HepG2 (cell line): ENCODE results near the gene ATG2A. TPM values are rescaled to one million over a fixed set of nuclear protein-coding genes. Genes with fewer than 3 reads are reported as not detected.

Experiments
- ARNT2 ChIP-seq: sonication (generic); formaldehyde crosslinking; IDR thresholded peaks from 2 replicates; pipeline ENCODE4 v1.8.0; 2022; ENCODE audit warnings: mild to moderate bottlenecking, low read depth, missing genetic modification reagents, moderate library complexity
- ATRX ChIP-seq: sonication (generic); formaldehyde crosslinking; IDR thresholded peaks from 2 replicates; pipeline ENCODE4 v1.4.0; 2020; ENCODE audit warnings: missing genetic modification reagents, borderline replicate concordance
- BHLHE40 ChIP-seq: IDR thresholded peaks from 2 replicates; pipeline ENCODE4 v1.6.1; 2011; ENCODE audit warnings: low read length, improper control_type of control experiment
- CAMTA2 ChIP-seq: sonication (generic); formaldehyde crosslinking; IDR thresholded peaks from 2 replicates; pipeline ENCODE4 v1.4.0; 2020; ENCODE audit warnings: mild to moderate bottlenecking, missing genetic modification reagents, borderline replicate concordance
- CBX2 ChIP-seq, 2 experiments: fragments of 200-600 bp in 1 of 2; sonication (generic); formaldehyde crosslinking in 1 of 2; IDR thresholded peaks; 2 replicates each; pipeline versions ENCODE4 v1.7.0 to v1.8.1; 2018 to 2022; ENCODE audit warnings: low read depth in 2 of 2, low read length in 1 of 2, mild to moderate bottlenecking in 1 of 2, missing genetic modification reagents in 1 of 2
- EEA1 ChIP-seq: sonication (generic); formaldehyde crosslinking; IDR thresholded peaks from 2 replicates; pipeline ENCODE4 v1.5.1; 2020; ENCODE audit warnings: mild to moderate bottlenecking, missing genetic modification reagents, borderline replicate concordance
- FOXM1 ChIP-seq: sonication (generic); formaldehyde crosslinking; IDR thresholded peaks from 2 replicates; pipeline ENCODE4 v1.5.0; 2020; ENCODE audit warnings: missing genetic modification reagents
- GATA4 ChIP-seq: sonication (generic); IDR thresholded peaks from 2 replicates; pipeline ENCODE4 v1.6.1; 2016; ENCODE audit warnings: antibody characterized with exemption, low read depth, borderline replicate concordance
- HNRNPH1 ChIP-seq: fragments of 200-400 bp; formaldehyde crosslinking; optimal IDR thresholded peaks from 2 replicates; pipeline ENCODE3; 2017; ENCODE audit warnings: mild to moderate bottlenecking, low read depth, low read length
- TFAP4 ChIP-seq: sonication (generic); IDR thresholded peaks from 2 replicates; pipeline ENCODE4 v1.6.1; 2016; ENCODE audit warnings: low read depth, borderline replicate concordance
- ZBTB43 ChIP-seq: sonication (generic); formaldehyde crosslinking; conservative IDR thresholded peaks from 2 replicates; pipeline ENCODE4 v1.4.0; 2020; ENCODE audit warnings: missing genetic modification reagents
- ZC3H13 ChIP-seq: sonication (generic); formaldehyde crosslinking; IDR thresholded peaks from 2 replicates; pipeline ENCODE4 v1.8.1; 2023; ENCODE audit warnings: mild to moderate bottlenecking, missing genetic modification reagents, moderate library complexity
- ZNF138 ChIP-seq: sonication (generic); formaldehyde crosslinking; IDR thresholded peaks from 2 replicates; pipeline ENCODE4 v1.5.0; 2020; ENCODE audit warnings: mild to moderate bottlenecking, low read depth, missing genetic modification reagents
- ZNF207 ChIP-seq: fragments of 450-650 bp; IDR thresholded peaks from 2 replicates; pipeline ENCODE4 v1.6.1; 2016; ENCODE audit warnings: antibody characterized with exemption, borderline replicate concordance
- ZNF468 ChIP-seq: sonication (generic); formaldehyde crosslinking; IDR thresholded peaks from 2 replicates; pipeline ENCODE4 v1.8.0; 2022; ENCODE audit warnings: mild to moderate bottlenecking, moderate library complexity, missing genetic modification reagents
- ZNF614 ChIP-seq: IDR thresholded peaks from 2 replicates; pipeline ENCODE4 v1.6.1; 2018; ENCODE audit warnings: missing biosample characterization, missing genetic modification reagents, inconsistent platforms, borderline replicate concordance
- ZNF644 ChIP-seq: IDR thresholded peaks from 2 replicates; pipeline ENCODE4 v1.6.1; 2016; ENCODE audit warnings: low read depth
- ZNF7 ChIP-seq: IDR thresholded peaks from 2 replicates; pipeline ENCODE4 v1.6.1; 2016; ENCODE audit warnings: missing biosample characterization, missing genetic modification reagents
- polyA plus RNA-seq, 8 experiments: library from polyadenylated mRNA; depleted of rRNA in 3 of 8; stranded (reverse) in 7 of 8; unstranded in 1 of 8; fragments of >200 nt; fragmentation: Illumina TruSeq in 4 of 8; extraction: Trizol in 4 of 8; gene quantifications; 2 replicates each; pipeline versions ENCODE4 v1.2.1 to v1.2.3, GENCODE V29; 2011 to 2016; ENCODE audit warnings: low read depth in 4 of 8, missing spikeins in 1 of 8, mixed read lengths in 1 of 8; ENCODE audit not compliant: insufficient read depth in 1 of 8
- total RNA-seq, 5 experiments: library from RNA; depleted of rRNA; stranded (reverse); fragments of >200 nt; fragmentation: Illumina TruSeq; extraction: Trizol; gene quantifications; 2 replicates each; pipeline ENCODE4 v1.2.3, GENCODE V29; 2016; ENCODE audit warnings: low read depth in 1 of 5
- TF ChIP-seq, protein P1 (sequence below): sonication (generic); formaldehyde crosslinking; IDR thresholded peaks from 2 replicates; pipeline ENCODE4 v1.8.0; 2022; ENCODE audit warnings: low read depth, missing genetic modification reagents
- TF ChIP-seq, protein P2 (sequence below): sonication (generic); formaldehyde crosslinking; conservative IDR thresholded peaks from 2 replicates; pipeline ENCODE4 v1.8.0; 2022; ENCODE audit warnings: missing genetic modification reagents
- TF ChIP-seq, protein P3 (sequence below): sonication (generic); formaldehyde crosslinking; IDR thresholded peaks from 2 replicates; pipeline ENCODE4 v1.8.0; 2022; ENCODE audit warnings: missing genetic modification reagents, mild to moderate bottlenecking, moderate library complexity, borderline replicate concordance

Gene ATG2A
- total and polyA plus RNA-seq, 2 of the 13 experiments (the other 11 are each of a cell fraction or from before 2014, with no cell fraction given) = 6.7 to 8.0 TPM

DNA sequence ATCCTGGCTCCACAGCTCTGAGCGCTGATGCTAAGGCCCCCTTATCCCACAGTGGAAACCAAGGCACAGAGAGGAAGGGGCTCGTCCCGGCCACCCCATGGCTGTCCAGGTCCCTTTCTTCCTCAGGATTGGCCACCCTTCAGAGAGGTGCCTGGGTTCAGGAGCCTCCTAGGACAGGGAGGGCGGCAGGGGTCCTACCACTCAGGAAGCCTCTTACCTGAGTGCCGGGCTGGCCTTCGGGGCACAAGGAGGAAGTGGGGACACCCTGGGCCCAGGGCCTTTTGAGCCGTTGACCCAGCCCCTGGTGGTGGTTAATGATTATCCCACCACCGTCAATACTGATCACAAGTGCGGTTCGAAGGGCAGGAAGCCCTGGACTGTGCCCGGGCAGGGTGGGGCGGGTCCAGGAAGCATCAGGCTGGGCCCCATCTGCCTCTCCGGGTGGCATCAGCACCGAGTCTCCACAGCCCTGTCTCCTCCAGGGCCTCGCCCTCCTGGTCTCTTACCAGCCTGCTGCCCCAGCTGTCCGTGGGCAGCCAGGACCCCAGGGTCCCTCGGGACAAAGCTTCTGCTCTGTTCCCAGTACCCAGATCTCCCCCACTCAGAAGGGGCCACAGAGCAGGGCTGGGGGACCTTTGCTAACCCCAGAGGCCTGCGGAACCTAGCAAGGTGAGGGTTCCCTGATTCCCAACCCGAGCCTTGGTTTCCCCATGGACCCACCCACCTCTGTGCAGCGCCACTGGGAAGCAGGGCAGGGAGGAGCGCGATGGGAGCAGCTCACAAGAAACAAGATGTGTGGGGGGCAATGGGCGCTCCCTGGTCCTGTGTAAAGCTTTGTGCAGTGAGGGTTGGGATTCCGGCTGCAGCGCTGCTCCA lies 23.6 kb downstream of the ATG2A start (continued):
- TF ChIP-seq, protein P1, sequence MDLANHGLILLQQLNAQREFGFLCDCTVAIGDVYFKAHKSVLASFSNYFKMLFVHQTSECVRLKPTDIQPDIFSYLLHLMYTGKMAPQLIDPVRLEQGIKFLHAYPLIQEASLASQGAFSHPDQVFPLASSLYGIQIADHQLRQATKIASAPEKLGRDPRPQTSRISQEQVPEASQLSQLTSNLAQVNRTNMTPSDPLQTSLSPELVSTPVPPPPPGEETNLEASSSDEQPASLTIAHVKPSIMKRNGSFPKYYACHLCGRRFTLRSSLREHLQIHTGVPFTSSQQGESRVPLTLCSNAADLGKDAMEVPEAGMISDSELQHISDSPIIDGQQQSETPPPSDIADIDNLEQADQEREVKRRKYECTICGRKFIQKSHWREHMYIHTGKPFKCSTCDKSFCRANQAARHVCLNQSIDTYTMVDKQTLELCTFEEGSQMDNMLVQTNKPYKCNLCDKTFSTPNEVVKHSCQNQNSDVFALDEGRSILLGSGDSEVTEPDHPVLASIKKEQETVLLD (CRISPR knock-in tag) = no peak
- no peak for TF ChIP-seq CBX2 (IDR thresholded peaks at IDR 0.05; ENCODE audit: low read depth, low read length)
- no peak for TF ChIP-seq CBX2 (CRISPR knock-in tag; IDR thresholded peaks at IDR 0.05; ENCODE audit: low read depth)
- TF ChIP-seq GATA4 = peak; percentile 76; the same call in 1 of the 2 replicates
- TF ChIP-seq TFAP4 = peak; percentile 77
- peak; percentile 49; the same call in 1 of the 2 replicates for TF ChIP-seq ZNF138 (CRISPR knock-in tag)
- peak; percentile 78; the same call in 1 of the 2 replicates for TF ChIP-seq ZC3H13 (CRISPR knock-in tag)
- no peak for TF ChIP-seq ZNF644
- TF ChIP-seq FOXM1 (CRISPR knock-in tag) = no peak
- TF ChIP-seq ZNF468 = no peak
- TF ChIP-seq, protein P2, sequence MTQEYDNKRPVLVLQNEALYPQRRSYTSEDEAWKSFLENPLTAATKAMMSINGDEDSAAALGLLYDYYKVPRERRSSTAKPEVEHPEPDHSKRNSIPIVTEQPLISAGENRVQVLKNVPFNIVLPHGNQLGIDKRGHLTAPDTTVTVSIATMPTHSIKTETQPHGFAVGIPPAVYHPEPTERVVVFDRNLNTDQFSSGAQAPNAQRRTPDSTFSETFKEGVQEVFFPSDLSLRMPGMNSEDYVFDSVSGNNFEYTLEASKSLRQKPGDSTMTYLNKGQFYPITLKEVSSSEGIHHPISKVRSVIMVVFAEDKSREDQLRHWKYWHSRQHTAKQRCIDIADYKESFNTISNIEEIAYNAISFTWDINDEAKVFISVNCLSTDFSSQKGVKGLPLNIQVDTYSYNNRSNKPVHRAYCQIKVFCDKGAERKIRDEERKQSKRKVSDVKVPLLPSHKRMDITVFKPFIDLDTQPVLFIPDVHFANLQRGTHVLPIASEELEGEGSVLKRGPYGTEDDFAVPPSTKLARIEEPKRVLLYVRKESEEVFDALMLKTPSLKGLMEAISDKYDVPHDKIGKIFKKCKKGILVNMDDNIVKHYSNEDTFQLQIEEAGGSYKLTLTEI (CRISPR knock-in tag) = no peak
- TF ChIP-seq CAMTA2 (CRISPR knock-in tag) = no peak
- no peak for TF ChIP-seq EEA1
- no peak for TF ChIP-seq ZNF207
- TF ChIP-seq ZNF7 (CRISPR knock-in tag) = no peak
- TF ChIP-seq ZBTB43 (CRISPR knock-in tag) = 0 out of 2 replicates have a peak, but pooled peaks have one; percentile 11
- no peak for TF ChIP-seq BHLHE40
- TF ChIP-seq ATRX (CRISPR knock-in tag) = no peak
- TF ChIP-seq ZNF614 (CRISPR knock-in tag) = peak; percentile 47; the same call in 1 of the 2 replicates
- TF ChIP-seq HNRNPH1 = peak; percentile 21
- TF ChIP-seq, protein P3, sequence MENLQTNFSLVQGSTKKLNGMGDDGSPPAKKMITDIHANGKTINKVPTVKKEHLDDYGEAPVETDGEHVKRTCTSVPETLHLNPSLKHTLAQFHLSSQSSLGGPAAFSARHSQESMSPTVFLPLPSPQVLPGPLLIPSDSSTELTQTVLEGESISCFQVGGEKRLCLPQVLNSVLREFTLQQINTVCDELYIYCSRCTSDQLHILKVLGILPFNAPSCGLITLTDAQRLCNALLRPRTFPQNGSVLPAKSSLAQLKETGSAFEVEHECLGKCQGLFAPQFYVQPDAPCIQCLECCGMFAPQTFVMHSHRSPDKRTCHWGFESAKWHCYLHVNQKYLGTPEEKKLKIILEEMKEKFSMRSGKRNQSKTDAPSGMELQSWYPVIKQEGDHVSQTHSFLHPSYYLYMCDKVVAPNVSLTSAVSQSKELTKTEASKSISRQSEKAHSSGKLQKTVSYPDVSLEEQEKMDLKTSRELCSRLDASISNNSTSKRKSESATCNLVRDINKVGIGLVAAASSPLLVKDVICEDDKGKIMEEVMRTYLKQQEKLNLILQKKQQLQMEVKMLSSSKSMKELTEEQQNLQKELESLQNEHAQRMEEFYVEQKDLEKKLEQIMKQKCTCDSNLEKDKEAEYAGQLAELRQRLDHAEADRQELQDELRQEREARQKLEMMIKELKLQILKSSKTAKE (CRISPR knock-in tag) = peak; percentile 20; the same call in 1 of the 2 replicates
- TF ChIP-seq ARNT2 = peak; percentile 89; the same call in 1 of the 2 replicates
